ENCODE measurements around the gene ABI3BP. TPM values are rescaled to one million over a fixed set of nuclear protein-coding genes. Genes with fewer than 3 reads are reported as not detected.

The ABI3BP gene
- total RNA-seq, 1 experiment from 2014 or later = 0.10 TPM

GRCh38 chr3:100869787-100870186, 123.4 kb downstream of the ABI3BP start:
- DNase-seq (ENCODE audit: low read depth) = no peak
- in situ Hi-C loops (cut with HindIII; ENCODE audit: low pct_unique_long_range_greater_than_20kb, low sequenced_read_pairs) = no loop called here

DNA sequence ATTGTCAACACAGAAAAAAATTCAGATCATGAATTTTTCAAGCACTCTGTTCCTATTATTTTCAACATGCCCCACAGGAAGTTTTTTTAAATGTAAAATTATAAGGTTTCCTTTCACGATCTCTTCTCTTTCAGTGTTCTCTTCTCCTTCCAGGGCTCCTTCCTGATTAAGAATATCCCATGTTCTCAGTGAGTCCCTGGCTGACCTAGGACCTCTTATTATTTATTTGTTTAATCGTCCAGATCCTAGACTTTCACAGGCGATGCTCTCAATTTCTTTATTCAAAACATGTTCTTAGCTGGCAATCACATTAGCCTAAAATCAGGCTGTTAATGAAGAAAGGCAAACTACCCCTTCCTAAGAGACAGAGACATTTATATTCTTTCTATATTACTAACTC, 124.3 kb downstream of the ABI3BP start:
- no peak for DNase-seq (ENCODE audit: low read depth)
- in situ Hi-C loops (cut with HindIII; ENCODE audit: low pct_unique_long_range_greater_than_20kb, low sequenced_read_pairs) = no loop called here

DNA sequence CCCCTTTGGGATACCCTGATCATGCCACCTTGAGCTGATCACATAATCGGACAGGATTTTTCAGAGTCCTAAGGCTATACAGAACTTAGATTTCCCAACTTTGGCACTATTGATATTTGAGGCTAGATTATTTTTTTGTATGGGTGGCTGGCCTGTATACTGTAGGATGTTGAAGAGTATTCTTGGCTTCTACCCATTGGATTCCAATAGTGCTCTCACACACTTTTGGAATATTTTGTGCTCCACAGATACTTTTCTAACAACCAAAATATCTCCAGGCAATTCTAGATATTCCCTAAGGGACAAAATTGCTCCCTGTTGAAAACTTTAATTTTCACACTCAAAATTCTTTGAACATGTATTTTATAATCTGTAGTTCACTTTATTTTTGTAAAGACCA, 125.1 kb downstream of the ABI3BP start:
- in situ Hi-C loops (cut with HindIII; ENCODE audit: low pct_unique_long_range_greater_than_20kb, low sequenced_read_pairs) = no loop called here

DNA sequence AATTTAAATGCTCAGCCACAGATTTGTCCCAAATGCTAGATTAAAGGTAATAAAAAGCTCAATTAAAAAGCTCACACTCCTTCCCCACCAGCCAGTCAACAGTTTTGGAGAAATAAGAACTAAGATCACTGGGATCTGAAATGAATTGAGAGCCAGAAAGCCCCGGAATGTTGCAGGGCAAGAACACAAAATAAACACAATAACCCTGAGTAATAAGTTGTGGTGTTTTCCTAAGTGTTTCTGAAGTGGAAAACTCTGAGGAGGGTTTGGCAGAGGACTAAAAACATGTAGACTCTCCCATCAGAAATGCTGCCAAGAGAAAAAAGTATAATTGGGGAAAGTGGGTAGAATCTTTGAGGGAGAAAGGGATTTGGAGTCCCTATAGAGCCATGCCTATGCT, 127.8 kb downstream of the ABI3BP start:
- no peak for DNase-seq (ENCODE audit: low read depth)
- in situ Hi-C loops (cut with HindIII; ENCODE audit: low pct_unique_long_range_greater_than_20kb, low sequenced_read_pairs) = no loop called here

More for the DNA sequence above, 125.1 kb downstream of the ABI3BP start:
- no peak for DNase-seq (ENCODE audit: low read depth)

DNA sequence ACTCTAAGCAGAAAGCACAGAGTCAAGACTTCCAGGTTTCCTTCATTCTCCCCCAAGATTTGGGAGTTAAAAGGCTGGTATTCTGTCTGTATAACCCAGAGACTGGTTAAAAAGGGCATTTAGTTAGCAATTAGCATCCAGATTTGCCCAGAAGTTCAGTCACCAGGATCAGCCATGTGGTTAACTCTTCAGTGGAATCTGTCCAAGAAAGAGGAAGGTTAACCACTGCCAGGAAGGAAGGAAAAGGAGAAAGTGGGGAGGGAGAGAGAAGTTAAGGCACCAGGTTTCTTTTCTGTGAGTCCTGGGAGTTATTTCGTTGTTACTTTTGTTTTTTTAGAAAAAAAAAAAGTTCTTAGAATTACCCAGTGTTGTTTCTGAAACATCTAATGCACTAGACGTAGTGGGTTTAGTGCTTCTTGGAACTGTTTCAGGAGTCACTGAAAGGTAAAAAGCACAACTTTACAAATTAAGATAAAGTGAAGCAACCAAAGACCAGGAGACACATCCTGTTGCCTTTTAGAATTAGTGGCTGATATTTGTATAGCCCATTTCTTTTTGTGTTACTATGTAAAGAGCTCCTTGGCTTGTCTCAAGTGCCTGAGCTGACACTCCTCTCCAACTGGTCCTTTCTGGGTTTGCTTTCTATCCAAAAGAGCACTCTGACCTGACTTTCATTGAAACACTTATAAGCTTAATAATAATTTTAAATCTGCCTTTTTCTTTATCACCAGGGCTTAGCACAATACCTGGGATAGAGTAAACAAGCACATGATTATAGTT, 128.6 kb downstream of the ABI3BP start:
- DNase-seq (ENCODE audit: low read depth) = no peak
- in situ Hi-C loops (cut with HindIII; ENCODE audit: low pct_unique_long_range_greater_than_20kb, low sequenced_read_pairs) = no loop called here

GRCh38 chr3:100857863-100858262, 135.4 kb downstream of the ABI3BP start:
- no peak for DNase-seq (ENCODE audit: low read depth)
- in situ Hi-C loops (cut with HindIII; ENCODE audit: low pct_unique_long_range_greater_than_20kb, low sequenced_read_pairs) = no loop called here

DNA sequence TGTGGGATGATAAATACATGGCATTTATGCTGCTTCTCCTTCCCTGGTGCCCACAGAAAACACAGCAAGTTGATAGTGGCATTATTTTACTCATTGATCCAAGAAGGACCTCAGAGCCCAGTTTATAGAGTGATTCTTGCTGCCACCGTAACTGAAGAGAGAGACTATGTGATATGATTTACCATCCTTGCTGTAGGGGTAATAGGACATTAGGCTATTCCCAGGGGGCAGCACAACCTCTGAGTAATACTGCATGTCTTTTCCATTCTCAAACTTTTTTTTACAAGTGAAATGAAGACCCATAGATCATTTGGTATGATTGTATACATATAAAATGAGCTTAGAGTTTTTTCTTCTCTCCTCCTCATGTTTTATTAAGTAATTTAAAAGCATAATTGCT, 136.4 kb downstream of the ABI3BP start:
- DNase-seq (ENCODE audit: low read depth) = no peak
- in situ Hi-C loops (cut with HindIII; ENCODE audit: low pct_unique_long_range_greater_than_20kb, low sequenced_read_pairs) = no loop called here

DNA sequence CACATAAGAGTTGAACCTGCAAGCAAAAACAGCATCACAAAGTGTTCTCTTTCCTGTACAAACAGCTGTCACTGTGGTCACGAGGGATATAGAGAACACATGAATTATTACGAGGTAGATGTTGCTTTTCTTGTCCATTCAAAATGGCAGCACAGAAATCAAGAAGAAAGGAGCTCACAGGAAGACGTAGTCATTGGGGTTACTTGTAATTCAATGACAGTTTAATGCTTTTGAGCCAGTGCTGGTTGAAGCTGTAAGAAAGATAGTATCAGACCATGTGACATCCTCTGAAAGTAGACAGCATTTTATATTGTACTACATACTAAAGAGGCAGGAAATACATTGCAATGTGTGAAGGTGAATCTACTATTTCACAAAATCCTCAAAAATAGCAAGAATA, 140.4 kb downstream of the ABI3BP start:
- no peak for DNase-seq (ENCODE audit: low read depth)
- in situ Hi-C loops (cut with HindIII; ENCODE audit: low pct_unique_long_range_greater_than_20kb, low sequenced_read_pairs) = no loop called here

- DNase-seq (ENCODE audit: low read depth) = no peak
- in situ Hi-C loops (cut with HindIII; ENCODE audit: low pct_unique_long_range_greater_than_20kb, low sequenced_read_pairs) = no loop called here
These were observed 142.5 kb downstream of the ABI3BP start for GRCh38 chr3:100850701-100851100.

GRCh38 chr3:100850156-100850555, 143.1 kb downstream of the ABI3BP start:
- in situ Hi-C loops (cut with HindIII; ENCODE audit: low pct_unique_long_range_greater_than_20kb, low sequenced_read_pairs) = no loop called here
- DNase-seq (ENCODE audit: low read depth) = no peak

DNA sequence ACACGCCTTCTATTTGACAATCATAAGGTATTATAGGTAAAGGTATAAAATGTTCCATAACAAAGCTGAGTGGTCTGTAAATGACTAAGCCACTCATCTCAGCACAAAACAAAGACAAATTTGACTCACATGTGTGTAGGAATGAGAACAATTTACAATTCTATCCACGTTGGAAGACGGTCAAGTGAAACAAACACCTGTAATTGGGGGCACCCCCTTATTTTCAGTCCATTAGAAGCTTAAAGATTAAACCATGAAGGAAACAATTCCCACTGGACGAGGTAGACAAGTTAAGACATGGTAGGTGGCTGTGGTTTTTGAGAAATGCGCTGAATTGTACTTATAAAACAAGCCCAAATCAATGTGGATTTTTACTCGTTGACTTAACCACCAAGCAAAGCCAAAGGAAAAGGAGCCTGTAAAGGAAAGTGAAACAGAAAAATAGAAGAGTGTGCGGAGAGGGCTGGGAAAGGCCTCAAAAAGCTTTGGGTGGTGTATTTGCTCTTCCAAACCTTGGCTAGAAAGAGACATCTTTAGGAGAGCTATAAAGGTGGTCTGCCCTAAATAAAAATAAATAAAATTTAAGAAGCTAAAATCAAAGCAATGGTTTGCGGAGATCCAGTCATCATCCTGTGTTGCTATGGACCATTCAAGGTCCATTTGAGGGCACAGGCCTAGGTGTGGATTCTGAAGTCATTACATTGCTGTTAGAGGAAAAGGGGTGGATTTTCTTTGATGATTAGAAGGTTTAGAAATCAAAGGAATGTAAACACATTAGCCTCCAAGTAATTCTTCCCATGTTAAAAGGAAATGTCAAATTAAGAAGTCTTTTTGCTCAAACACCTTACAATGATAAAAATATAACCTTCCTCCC, 148.9 kb downstream of the ABI3BP start:
- in situ Hi-C loops (cut with HindIII; ENCODE audit: low pct_unique_long_range_greater_than_20kb, low sequenced_read_pairs) = no loop called here
- peak; percentile 22 for DNase-seq (ENCODE audit: low read depth)

- no peak for DNase-seq (ENCODE audit: low read depth)
- in situ Hi-C loops (cut with HindIII; ENCODE audit: low pct_unique_long_range_greater_than_20kb, low sequenced_read_pairs) = no loop called here
These were observed 155.1 kb downstream of the ABI3BP start for GRCh38 chr3:100838157-100838556.

- in situ Hi-C loops (cut with HindIII; ENCODE audit: low pct_unique_long_range_greater_than_20kb, low sequenced_read_pairs) = no loop called here
- DNase-seq (ENCODE audit: low read depth) = no peak
These were observed 156.6 kb downstream of the ABI3BP start for GRCh38 chr3:100836661-100837060.

DNA sequence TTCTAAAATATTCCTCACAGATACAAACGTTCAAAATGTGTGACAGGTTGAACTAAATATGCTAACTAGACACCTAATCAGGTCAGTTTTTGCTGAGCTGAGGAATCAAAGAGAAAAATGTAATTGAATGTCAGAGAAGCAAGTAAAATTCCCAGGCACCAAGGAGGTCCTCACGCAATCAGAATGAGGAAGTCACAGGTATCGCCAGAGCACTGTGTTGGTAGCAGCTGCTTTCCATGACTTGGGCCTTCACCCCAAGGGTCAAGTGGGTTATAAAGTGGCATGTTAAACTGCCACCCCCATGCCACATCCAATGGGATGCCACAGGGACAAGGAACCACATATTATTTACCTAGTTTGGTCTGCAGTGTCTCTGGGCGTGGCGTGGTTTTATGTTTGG, 158.9 kb downstream of the ABI3BP start:
- no peak for DNase-seq (ENCODE audit: low read depth)
- in situ Hi-C loops (cut with HindIII; ENCODE audit: low pct_unique_long_range_greater_than_20kb, low sequenced_read_pairs) = no loop called here

- in situ Hi-C loops (cut with HindIII; ENCODE audit: low pct_unique_long_range_greater_than_20kb, low sequenced_read_pairs) = no loop called here
- no peak for DNase-seq (ENCODE audit: low read depth)
These were observed 159.7 kb downstream of the ABI3BP start for GRCh38 chr3:100833483-100833882.

DNA sequence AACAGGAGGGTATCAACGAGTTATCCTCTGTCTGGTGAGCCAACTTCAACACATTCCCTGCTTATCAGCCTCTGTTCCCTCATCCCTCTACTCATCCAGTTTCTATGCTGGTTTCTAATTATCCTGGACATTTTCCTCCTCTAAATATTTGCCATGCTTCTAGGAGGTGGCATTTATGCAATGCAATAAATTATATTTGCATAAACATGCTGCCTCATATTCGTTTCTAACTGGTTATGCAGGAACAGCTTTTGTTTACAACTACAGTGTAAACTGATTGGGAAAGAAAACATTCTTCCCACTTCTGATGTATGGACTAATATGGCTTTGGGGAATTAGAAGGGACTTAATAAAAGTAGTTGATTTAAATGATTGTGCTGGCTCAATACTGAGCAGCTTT, 161.6 kb downstream of the ABI3BP start:
- no peak for DNase-seq (ENCODE audit: low read depth)
- in situ Hi-C loops (cut with HindIII; ENCODE audit: low pct_unique_long_range_greater_than_20kb, low sequenced_read_pairs) = no loop called here

DNA sequence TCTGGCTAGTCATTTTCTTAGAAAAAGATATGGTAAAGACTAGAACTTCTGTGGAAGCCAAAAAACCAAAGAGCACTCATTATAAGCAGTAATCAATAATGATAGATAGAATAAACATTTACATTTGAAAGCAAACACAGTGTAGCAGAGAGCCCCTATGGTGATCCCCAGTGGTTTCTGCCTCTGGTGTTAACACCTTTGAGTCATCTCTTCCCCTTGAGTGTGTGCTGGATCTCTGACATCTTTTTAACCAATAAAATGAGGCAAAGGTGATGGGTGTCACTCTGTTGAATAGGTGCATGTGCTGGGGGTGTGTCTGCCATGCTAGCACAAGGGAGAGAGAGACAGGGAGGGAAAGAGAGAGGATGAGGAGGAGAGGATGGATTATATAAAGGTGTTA, 162.3 kb downstream of the ABI3BP start:
- no peak for DNase-seq (ENCODE audit: low read depth)
- in situ Hi-C loops (cut with HindIII; ENCODE audit: low pct_unique_long_range_greater_than_20kb, low sequenced_read_pairs) = no loop called here

- in situ Hi-C loops (cut with HindIII; ENCODE audit: low pct_unique_long_range_greater_than_20kb, low sequenced_read_pairs) = no loop called here
- DNase-seq (ENCODE audit: low read depth) = no peak
These were observed 167.6 kb downstream of the ABI3BP start for GRCh38 chr3:100825574-100825973.

DNA sequence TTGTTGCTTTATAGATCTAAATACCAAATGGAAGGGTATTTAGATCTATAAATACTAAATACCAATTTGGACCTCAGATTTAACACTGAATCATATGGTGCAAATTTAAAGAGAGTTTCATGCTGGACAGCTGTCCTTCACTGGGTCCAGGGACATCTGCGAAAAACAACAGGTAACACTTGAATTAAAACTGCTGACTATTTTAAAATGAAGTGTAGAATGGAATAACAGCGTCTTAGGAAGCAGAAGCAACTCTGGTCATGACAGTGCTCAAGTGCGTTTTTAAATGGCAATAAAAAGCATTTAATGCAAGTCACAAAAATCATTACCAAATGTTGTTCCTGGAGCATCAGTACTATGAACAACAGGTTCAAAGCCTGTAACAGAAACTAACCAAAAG, 177.6 kb downstream of the ABI3BP start:
- in situ Hi-C loops (cut with HindIII; ENCODE audit: low pct_unique_long_range_greater_than_20kb, low sequenced_read_pairs) = no loop called here

More for the DNA sequence above, 177.6 kb downstream of the ABI3BP start:
- no peak for DNase-seq (ENCODE audit: low read depth)
